GM21528 (cell line): ENCODE data around the gene RNU6-9.

Source experiments
- ATAC-seq: cut with Tn5 transposase; IDR thresholded peaks from one replicate; pipeline ENCODE4 v1.9.1; 2021; ENCODE audit warnings: mild to moderate bottlenecking, moderate library complexity; ENCODE audit not compliant: unreplicated experiment, low FRiP score

The RNU6-9 gene

DNA sequence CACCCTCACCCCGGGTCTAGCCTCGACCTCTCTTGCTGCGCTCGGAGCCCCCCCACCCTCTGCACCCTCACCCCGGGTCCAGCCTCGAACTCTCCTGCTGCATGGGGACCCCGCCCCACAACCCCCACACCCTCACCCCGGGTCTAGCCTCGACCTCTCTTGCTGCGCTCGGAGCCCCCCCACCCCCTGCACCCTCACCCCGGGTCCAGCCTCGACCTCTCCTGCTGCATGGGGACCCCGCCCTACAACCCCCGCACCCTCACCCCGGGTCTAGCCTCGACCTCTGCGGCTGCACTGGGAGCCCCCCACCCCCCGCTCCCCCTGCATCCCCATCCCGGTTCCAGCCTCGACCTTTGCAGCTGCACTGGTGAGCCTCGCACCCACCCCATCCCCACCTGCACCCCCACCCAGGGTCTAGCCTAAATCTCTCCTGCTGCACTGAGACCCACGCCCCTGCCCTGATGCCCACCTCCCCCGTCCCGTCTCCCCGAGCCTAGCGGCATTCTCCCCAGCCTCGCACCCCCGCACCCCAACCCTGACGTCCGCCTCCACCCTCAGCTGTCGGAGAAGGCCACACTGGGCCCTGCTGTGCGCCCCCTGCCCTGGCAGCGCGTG lies 32.0 kb upstream of the RNU6-9 start:
- no peak for ATAC-seq

GRCh38 chr19:861756-862580 lies 31.3 kb upstream of the RNU6-9 start:
- ATAC-seq = no peak

DNA sequence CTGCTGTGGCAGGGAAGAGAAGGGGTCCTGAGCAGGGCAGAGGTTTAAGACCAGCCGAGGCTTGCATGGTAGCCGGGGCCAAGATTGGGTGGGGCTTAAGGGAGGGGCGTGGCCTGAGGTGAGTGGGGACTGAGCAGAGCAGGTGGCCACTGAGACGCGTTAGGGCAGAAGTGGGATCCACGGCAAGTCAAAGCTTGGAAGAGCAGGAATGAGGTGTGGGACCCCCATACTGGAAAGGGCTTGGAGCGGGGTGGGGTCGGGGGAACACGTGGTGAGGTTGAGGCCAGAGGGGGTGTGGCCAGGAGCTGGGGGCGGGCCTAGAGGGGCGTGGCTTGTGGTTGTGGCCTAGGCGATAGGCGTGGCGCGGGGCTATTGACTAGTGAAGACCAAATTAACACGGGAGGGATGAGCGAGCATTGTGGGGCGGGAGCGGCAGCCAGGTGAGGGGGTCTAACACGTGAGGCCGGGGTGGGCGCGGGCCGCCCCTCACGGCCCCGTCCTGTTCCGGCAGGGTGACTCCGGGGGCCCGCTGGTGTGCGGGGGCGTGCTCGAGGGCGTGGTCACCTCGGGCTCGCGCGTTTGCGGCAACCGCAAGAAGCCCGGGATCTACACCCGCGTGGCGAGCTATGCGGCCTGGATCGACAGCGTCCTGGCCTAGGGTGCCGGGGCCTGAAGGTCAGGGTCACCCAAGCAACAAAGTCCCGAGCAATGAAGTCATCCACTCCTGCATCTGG lies 30.5 kb upstream of the RNU6-9 start:
- ATAC-seq = no peak

GRCh38 chr19:863315-863620 lies 30.0 kb upstream of the RNU6-9 start:
- no peak for ATAC-seq

DNA sequence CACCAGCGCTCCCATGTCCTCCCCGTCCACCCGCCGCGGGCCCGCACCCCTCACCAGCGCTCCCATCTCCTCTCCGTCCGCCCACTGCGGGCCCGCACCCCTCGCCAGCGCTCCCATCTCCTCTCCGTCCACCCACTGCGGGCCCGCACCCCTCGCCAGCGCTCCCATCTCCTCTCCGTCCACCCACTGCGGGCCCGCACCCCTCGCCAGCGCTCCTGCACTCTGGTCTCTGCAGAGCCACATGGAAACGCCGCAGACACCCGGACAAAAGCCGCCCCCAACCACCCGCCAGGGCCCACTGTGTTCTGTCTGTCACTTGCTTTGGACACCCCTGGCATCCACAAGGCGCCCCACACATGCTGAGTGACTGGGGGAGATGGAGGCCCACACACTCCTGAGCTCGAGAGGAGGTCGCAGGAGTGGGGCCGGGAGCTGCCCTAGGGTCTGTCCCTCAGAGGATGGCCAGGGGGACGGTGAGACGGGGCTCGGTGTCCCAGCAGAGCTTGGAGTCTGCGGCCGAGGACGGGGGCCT lies 26.4 kb upstream of the RNU6-9 start:
- ATAC-seq = no peak

- ATAC-seq = no peak
These were observed 25.9 kb upstream of the RNU6-9 start for GRCh38 chr19:867301-867793.

- no peak for ATAC-seq
These were observed 25.3 kb upstream of the RNU6-9 start for GRCh38 chr19:867855-868457.

DNA sequence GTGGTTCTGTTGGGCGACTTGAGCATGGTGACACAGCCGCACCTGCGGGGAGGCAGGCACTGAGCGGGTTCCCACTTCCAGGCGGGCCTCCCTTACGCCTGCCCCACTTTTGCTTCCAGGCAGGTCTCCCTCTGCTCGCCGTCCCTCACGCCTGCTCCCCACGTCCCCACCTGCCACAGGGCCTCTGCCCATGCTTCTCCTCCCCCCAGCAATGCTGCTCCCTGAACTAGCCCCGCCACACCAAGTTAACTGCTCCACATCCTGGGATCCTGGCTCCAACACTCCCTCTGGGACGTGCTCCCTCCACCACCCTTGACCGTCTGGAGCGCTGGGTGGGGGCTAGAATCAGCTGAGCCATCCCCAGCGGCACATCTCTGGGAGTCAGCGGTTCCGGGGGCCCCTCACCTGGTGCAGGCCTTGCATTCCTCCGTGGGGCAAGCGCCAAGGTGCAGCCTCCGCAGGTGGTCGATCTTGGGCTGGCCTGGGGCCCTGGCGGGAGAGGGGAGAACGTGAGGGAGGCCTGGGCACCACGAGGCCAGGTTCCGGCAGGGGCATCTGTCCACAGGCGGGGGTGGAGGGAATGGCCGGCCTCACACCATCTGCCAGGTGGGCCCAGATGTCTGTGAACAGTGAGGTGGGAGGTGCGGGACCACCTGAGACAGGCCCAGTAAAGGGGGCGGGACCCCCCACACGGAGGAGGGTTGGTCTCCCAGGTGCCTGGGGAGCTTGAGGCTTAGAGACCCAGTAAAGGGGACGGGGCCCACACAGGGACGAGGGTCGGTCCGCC lies 24.6 kb upstream of the RNU6-9 start:
- ATAC-seq = no peak

DNA sequence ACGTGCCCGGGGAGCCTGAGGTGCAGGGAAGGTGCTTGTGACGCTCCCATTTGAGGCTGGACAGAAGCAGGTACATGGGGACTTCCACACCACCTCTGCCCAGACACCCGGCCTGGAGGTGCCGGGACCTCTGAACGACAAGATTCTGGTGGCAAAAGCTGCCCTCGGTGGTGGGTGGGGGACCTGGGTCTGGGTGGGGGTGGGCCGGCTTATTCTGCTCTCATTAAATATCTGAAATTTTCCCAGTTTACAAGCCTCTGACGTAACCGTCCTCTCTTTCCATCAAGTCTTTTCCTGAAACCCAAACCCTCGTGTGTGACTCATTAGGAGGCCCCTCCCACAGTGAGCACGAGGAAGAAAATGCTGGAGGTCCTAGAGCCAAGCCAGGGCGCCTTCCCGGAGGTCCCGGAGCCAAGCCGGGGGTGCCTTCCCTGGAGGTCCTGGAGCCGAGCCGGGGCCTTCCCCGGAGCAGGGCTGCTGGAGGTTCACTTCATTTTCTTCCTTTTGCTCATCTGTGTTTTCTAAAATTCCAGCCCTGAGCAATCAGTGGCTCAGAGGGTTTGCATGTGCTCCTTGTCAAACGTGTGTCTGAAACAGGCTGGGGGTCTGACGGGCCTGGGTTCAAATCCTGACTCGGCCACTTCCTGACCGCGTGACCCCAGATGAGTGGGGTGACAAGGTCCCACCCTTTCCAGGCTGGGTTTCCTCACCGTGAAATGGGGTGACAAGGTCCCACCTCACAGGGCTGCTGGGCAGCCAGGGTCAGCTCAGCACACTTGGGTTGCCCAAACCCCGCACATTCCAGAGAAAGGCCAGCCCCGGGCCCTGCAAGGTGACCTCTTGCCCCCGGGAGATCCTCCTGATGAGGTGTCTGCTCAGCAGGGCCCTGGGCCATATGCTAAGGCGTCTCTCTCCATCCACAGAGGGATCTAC lies 23.8 kb upstream of the RNU6-9 start:
- ATAC-seq = no peak

DNA sequence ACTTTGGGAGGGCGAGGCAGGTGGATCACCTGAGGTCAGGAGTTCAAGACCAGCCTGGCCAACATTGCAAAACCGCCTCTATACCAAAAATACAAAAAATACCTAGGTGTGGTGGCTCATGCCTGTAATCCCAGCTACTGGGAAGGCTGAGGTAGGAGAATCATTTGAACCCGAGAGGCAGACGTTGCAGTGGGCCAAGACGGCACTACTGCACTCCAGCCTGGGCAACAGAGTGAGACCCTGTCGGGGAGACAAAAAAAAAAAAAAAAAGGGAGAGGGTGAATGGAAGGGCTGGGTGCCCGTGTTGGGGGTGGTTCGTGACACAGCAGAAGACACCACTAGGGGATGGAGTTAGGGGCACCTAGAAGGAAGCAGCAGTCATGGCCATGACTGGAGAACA lies 23.0 kb upstream of the RNU6-9 start:
- no peak for ATAC-seq

GRCh38 chr19:870963-871401 lies 22.3 kb upstream of the RNU6-9 start:
- no peak for ATAC-seq

DNA sequence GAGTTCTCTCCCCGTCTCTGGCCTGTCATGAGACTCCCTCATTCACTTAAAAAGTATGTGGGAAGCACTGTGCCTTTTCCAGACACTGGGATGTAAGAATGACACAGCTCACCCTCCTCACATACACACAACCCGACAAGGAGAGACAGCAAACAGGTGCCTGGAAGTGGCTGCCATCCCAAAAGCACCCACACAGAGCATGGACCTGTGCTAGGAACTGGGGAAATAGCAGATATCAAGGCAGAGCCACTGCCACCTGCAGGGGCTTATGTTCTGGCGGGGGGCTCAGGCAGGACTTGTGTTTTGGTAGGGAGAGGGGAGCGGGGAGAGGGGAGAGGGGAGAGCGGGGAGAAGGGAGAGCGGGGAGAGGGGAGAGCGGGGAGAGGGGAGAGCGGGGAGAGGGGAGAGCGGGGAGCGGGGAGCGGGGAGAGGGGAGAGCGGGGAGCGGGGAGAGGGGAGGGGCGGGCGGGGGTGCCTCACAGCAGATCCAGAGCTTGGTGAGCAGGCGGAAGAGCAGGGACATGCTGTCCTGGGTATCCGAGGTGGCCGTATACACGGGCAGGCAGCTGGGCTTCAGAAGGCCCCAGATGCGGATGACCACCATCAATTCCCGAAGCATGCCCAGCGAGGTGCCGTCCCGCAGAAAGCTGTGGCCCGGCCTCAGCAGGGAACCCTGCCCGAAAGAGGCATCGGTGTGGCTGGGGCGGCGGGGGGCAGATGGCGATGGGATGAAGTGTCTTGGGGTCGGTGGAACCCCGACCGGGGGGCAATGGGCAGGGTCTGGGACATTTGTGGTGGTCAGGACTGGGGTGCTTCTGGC lies 21.6 kb upstream of the RNU6-9 start:
- no peak for ATAC-seq

DNA sequence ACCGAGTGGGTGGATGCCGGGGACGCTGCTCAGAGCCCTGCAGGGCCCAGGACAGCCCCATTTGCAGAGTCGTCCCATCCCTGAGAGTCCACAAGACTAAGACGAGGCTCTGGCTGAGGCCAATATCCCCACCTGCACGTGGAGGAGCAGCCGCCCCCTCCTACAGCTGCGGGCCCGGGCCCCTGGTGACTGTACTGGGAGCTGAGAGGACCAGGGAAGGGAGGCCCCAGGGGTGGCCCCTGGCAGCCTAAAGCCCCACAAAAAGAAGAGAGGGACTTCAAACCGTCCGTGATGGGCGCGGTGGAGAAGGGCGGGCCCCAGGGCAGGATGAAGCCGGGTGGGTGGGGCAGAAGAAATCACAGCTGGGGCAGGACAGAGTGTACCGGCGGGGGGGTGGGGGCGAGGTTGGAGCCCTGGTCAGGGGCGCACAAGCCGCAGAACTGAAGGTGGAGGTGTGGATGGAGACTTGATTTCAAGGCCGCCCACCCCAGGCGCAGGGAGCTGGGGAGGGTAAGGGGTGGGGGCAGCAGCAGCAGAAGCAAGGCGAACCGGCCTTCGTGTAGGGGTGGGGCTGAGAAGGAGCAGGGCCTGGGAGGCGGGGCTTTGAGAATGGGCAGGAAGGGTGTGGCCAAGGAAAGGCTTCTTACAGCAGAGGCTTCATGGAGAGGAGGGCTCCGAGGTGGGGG lies 20.9 kb upstream of the RNU6-9 start:
- no peak for ATAC-seq

- no peak for ATAC-seq
These were observed 20.2 kb upstream of the RNU6-9 start for GRCh38 chr19:873084-873483.

GRCh38 chr19:873561-874041 lies 19.7 kb upstream of the RNU6-9 start:
- ATAC-seq = no peak

DNA sequence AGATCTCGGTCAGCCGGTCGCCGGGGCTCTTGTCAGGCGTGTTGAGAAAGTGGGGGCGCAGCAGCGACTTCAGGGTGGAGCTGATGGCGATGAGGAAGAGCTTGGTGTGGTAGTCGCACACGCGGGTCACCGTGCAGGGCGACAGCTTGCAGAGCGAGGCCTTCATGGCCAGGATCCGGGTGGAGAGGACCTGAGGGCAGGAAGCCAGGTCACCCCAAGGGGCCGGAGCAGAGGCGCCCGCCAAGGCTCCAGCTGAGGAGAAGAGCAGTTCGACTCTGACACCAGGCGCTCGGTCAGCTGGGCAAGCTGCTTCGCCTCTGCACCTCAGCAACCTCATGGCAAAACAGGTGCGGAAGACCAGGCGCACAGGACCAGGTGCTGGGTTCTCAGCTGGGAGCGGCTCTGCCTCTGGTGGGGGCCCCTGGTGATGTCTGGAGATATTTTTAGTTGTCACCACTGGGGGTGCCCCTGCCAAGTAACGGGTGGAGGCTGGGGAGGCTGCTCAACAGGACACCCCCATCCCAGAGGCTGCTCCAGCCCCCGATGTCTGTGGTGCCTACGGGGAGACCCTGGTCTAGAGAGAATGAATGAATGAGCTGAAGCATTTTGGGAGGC lies 17.9 kb upstream of the RNU6-9 start:
- ATAC-seq = no peak

- ATAC-seq = no peak
These were observed 17.2 kb upstream of the RNU6-9 start for GRCh38 chr19:876089-876488.
